Left ventricle myocardium inferior (tissue), 1 donor: ENCODE measurements around the gene TMEM245. TPM values are rescaled to one million over a fixed set of nuclear protein-coding genes. Genes with fewer than 3 reads are reported as not detected.

Experiments used
- DNase-seq: peaks from one replicate; pipeline ENCODE4 v3.0.0-alpha.2; 2020
- H3K27ac ChIP-seq: fragments of 200-600 bp; replicated peaks from 2 replicates; pipeline ENCODE4 v1.8.0; 2021
- H3K27me3 ChIP-seq: fragments of 200-600 bp; 2 replicates; pipeline ENCODE4 v1.8.0; 2021; ENCODE audit warnings: low read depth
- H3K36me3 ChIP-seq: fragments of 200-600 bp; 2 replicates; pipeline ENCODE4 v1.8.0; 2021
- H3K4me1 ChIP-seq: fragments of 200-600 bp; 2 replicates; pipeline ENCODE4 v1.8.0; 2021
- H3K4me3 ChIP-seq: fragments of 200-600 bp; 2 replicates; pipeline ENCODE4 v1.8.0; 2021; ENCODE audit warnings: mild to moderate bottlenecking, moderate library complexity
- H3K9me3 ChIP-seq: fragments of 200-600 bp; replicated peaks from 2 replicates; pipeline ENCODE4 v1.8.0; 2021
- intact Hi-C: fragments of 100-400 bp; cut with micrococcal nuclease; formaldehyde crosslinking; loops from one replicate; pipeline ENCODE4 v1.11.0; 2022
- total RNA-seq: library from RNA; stranded (reverse); fragmentation: NEBNext Ultra II Directional; extraction: Animal tissue kit (Norgen Biotek cat#: 25700); gene quantifications from one replicate; pipeline ENCODE4 v1.2.1, GENCODE V29; 2021
- TF ChIP-seq, protein P1 (sequence below): fragments of 200-600 bp; IDR thresholded peaks from 2 replicates; pipeline ENCODE4 v1.8.0; 2021; ENCODE audit warnings: antibody characterized with exemption, mild to moderate bottlenecking, borderline replicate concordance
- donor health status: DM: no; HTN: yes; CAD: no; lungs with severe emphysema.

Gene TMEM245
- total RNA-seq, 1 donor from 2014 or later, result 97.4 TPM

GRCh38 chr9:109107402-109108240 lies 12.1 kb downstream of the TMEM245 start:
- no peak for DNase-seq
- Histone ChIP-seq H3K27me3 (no peaks in the 10 kb centered on the region), H3K9me3 (no peaks in the 10 kb centered on the region), H3K4me3 (peak overlapping the region; percentile 40), H3K4me1 (peaks cover 83% of the 10 kb centered on the region), H3K36me3 (peaks cover 26% of the 10 kb centered on the region), H3K27ac (peak overlapping the region; percentile 98)
- intact Hi-C loops, result no loop called here
- TF ChIP-seq, protein P1, sequence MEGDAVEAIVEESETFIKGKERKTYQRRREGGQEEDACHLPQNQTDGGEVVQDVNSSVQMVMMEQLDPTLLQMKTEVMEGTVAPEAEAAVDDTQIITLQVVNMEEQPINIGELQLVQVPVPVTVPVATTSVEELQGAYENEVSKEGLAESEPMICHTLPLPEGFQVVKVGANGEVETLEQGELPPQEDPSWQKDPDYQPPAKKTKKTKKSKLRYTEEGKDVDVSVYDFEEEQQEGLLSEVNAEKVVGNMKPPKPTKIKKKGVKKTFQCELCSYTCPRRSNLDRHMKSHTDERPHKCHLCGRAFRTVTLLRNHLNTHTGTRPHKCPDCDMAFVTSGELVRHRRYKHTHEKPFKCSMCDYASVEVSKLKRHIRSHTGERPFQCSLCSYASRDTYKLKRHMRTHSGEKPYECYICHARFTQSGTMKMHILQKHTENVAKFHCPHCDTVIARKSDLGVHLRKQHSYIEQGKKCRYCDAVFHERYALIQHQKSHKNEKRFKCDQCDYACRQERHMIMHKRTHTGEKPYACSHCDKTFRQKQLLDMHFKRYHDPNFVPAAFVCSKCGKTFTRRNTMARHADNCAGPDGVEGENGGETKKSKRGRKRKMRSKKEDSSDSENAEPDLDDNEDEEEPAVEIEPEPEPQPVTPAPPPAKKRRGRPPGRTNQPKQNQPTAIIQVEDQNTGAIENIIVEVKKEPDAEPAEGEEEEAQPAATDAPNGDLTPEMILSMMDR, result no peak

DNA sequence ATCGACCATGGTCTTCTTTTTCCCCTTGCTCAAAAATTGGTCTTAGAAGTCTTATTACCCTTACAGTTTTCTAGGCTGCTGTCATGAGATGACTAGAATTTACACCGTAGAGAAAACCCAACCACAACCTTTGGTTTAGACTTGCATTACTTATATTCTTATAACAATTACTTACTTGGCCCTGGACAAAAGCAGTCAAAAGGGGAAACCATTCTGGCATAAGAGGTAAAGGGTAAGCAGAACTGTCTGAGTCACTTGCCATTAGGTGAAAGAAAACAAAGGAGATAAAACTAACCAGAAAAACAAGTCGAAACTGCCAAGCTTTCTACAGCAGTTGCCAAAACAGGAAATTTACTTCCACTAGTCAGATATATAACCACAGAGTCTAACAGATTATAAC lies 17.9 kb downstream of the TMEM245 start:
- TF ChIP-seq, protein P1, result no peak
- Histone ChIP-seq H3K9me3 (no peaks in the 10 kb centered on the region), H3K4me1 (peaks cover 83% of the 10 kb centered on the region), H3K27me3 (no peaks in the 10 kb centered on the region), H3K4me3 (peak overlapping the region; percentile 9), H3K27ac (peak overlapping the region; percentile 89), H3K36me3 (peaks cover 30% of the 10 kb centered on the region)
- no peak for DNase-seq
- intact Hi-C loops, result no loop called here

GRCh38 chr9:109101202-109101595 lies 18.5 kb downstream of the TMEM245 start:
- Histone ChIP-seq H3K9me3 (no peaks in the 10 kb centered on the region), H3K27me3 (no peaks in the 10 kb centered on the region), H3K4me1 (peaks cover 83% of the 10 kb centered on the region), H3K4me3 (peak overlapping the region; percentile 9), H3K27ac (peak overlapping the region; percentile 89), H3K36me3 (peaks cover 30% of the 10 kb centered on the region)
- TF ChIP-seq, protein P1, result no peak
- no peak for DNase-seq
- intact Hi-C loops, result no loop called here

GRCh38 chr9:109100543-109101201 lies 19.1 kb downstream of the TMEM245 start:
- Histone ChIP-seq H3K4me1 (peaks cover 83% of the 10 kb centered on the region), H3K27me3 (no peaks in the 10 kb centered on the region), H3K36me3 (peaks cover 27% of the 10 kb centered on the region), H3K9me3 (no peaks in the 10 kb centered on the region), H3K4me3 (no peak overlapping the region), H3K27ac (peak overlapping the region; percentile 89)
- TF ChIP-seq, protein P1, result no peak
- intact Hi-C loops, result no loop called here
- DNase-seq, result no peak

GRCh38 chr9:109098960-109099308 lies 20.8 kb downstream of the TMEM245 start:
- intact Hi-C loops, result no loop called here
- H3K4me3 ChIP-seq, result peak overlapping the region; percentile 30

More at GRCh38 chr9:109098960-109099308, 20.8 kb downstream of the TMEM245 start:
- H3K27me3 ChIP-seq, result no peaks in the 10 kb centered on the region
- TF ChIP-seq, protein P1, result no peak
- peaks cover 11% of the 10 kb centered on the region for H3K36me3 ChIP-seq
- H3K27ac ChIP-seq, result peak overlapping the region; percentile 89
- H3K9me3 ChIP-seq, result no peaks in the 10 kb centered on the region
- H3K4me1 ChIP-seq, result peaks cover 99% of the 10 kb centered on the region
- DNase-seq, result no peak
